GM18519 (cell line): Measurements from ENCODE around the gene TCF7.

Experiments
- ATAC-seq: cut with Tn5 transposase; IDR thresholded peaks from one replicate; pipeline ENCODE4 v1.9.1; 2021; ENCODE audit warnings: mild to moderate bottlenecking, moderate library complexity; ENCODE audit not compliant: unreplicated experiment, low FRiP score

The TCF7 gene

DNA sequence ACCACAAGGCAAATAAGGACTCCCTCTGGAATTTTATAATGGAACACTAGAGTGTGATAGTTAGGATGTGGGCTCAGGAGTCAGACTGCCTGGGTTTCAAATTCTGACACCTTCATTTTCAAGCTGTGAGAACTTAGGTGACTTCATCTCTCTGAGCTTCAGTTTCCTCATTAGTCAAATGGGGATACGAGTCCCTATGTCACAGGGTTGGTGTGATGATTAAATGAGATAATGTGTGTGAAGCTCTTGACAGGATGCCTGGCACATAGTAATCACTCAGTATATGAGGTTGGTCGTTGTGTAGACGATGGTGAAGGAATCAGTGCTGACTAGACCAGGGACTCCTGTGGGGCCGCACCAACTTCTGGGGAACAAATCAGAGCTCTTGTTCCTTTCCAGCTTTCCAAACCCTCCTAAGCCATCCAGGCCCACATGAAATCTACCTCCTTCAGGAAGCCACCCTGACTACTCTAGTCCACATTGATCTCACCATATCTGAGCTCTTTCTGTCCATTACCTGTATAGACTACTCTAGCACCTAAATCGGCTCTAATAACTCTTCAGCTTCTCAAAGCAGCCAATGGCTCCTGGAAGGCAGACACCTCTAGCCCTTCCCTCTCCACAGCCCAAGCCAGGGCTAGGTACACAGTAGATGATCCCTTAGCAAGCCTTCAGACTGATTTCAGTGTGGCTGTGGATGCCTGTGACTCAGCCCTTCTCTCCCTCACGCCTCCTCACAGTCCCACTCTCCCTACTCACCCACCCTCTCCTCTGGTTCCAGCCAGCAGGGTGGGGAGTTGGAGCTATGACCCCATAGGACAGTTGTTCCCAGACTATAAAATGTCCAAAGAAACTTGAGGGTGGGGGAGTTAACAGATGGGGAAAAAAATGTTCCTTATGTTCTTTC is 2.5 kb upstream of the TCF7 start:
- no peak for ATAC-seq

DNA sequence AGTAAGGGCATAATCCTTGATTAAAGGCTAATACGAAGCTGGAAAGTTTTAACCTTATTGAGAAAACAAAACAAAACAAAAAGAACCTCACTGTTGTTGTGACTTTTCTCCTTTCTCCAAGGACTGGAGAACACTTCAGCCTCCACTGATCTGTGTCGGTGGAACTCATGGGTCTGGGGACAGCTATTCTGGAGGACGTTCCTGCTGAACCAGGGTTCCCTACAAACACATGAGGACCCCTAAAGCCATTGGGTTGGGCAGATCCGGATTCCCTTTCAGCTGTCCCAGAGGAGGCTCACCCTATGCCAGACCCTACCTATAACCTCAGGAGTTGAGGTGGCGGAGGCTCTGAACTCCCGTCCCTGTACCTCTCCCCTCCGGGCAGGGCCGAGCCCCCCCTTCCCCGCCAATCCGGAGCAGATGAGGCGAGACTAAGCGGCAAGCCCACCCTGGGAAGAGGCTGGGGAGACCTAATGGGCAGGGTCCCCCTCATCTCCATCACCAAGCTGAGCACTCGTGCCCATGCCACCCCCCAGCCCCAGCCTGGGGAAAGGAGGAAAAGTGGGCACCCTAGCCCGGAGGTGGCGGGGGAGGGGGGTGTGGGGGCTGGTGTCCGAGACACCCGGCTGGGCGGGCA is 1.6 kb upstream of the TCF7 start:
- ATAC-seq, result no peak

DNA sequence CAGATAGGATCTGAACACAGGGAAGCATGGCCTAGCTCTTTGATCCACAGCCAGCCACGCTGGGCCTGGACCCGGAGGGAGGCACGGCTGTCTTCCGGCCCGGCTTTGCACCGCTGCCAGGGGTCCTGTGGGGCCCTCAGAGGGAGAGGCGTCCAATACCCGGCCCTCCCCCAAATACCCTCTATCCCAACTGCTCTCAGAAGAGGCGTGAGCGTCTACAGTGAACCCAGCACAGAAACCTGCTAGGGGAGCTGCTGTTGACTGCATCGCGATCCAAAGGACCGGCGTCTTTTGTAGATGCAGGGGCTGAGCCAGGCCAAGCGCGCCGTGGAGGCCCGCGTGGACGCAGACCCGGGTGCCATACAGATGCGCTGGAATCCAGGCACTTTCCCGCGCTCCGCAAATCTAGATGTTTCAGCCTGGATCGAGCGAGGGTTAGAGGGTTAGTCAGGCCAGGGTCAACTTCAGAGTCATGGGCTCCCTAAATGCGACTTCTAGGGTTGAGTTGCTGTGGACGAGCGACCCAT is 1.1 kb upstream of the TCF7 start:
- ATAC-seq, result no peak

DNA sequence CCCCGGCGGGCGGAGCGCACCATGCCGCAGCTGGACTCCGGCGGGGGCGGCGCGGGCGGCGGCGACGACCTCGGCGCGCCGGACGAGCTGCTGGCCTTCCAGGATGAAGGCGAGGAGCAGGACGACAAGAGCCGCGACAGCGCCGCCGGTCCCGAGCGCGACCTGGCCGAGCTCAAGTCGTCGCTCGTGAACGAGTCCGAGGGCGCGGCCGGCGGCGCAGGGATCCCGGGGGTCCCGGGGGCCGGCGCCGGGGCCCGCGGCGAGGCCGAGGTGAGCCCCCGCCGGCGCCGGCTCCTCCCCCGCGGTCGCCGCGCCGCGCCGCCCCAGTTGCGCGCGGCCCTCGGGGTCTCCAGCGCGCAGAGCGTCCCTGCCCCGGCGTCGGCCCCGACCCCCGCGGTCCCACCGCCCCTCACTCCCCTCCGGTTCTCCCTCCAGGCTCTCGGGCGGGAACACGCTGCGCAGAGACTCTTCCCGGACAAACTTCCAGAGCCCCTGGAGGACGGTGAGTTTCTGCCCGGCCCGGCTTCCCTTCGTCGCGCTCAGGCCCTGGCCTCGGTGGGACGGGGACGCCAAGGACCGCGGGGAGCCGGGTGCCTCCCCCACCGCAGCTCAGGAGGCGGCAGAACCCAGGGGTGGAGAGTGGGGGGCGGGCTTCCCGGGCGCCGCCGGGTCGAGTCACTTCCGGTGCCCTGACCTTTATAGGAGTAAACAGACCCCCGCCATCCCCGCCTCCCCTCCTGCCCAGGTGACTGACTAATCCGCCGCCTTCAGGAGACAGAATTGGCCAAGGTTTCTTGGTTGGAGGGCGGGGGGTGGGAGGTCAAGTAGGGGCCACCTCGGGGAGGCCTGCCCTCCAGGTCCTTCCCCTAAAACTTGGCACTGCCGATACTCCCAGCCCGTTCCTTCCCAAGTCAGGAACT is 665 bp downstream of the TCF7 start:
- no peak for ATAC-seq

- ATAC-seq, result no peak
These were observed 1.3 kb downstream of the TCF7 start for GRCh38 chr5:134115806-134116175.

DNA sequence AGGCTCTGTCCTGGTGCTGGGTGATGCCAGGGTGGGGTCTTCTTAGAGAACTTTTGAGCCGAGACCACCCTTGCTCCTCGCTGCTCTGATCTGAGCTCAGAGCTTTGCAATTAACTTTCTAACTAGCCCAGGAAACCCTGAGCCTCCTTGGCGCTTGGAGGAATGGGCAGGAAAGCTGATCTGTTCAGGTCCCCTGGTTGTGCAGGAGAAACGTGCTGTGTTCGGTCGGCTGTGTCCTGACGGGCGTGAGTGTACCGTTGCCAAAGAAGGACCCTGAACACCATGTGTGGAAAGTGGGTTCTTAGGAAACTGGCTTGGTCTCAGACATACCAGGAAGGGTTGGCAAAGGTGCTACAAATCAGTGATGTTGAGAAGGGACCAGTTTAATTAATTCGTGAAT is 1.8 kb downstream of the TCF7 start:
- ATAC-seq, result no peak

DNA sequence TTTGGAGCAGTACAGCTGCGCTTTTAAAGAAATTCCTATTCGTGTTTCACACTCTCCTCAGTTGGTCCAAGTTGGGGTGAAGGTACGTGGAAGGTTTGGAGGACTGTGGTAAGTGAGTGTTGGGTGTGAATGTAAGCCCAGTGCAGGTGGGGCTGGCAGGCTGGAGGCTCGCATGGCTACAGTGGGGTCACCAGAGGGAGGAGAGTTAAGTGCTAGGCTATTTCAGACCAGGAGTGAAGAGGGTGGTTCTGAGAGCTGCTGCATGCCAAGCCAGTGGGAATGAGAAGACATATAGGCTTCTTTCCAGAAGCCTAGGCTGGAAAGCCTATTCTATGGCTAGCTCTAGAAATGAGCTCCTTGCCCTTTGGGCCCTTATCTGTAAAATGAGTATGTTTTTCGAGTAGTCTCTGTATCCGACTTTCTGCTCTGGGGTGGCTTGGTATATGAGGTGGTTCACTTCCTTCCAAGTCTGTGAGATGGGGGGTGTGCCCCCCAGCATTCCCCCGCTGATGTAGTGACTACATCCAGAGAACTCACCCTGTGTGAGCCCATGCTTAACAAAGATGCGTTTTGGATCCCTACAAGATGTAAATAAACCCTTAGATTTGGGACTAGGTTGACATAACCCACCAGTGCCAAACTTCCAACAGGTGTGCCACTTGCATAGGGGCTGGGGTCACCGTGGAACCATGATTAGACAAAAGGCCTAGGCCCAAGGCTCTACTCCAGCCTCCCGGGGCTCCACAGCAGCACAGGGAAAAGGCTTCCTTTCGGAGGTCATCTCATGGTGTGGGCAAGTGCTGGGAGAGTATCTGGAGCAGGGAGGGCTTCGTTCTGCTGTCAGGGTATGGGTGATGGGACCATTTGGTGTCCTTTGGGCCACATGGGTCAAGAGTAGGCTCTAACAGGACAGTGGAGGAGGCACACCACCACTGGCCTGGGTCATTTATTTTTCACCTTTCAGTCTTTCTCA is 2.6 kb downstream of the TCF7 start:
- no peak for ATAC-seq

DNA sequence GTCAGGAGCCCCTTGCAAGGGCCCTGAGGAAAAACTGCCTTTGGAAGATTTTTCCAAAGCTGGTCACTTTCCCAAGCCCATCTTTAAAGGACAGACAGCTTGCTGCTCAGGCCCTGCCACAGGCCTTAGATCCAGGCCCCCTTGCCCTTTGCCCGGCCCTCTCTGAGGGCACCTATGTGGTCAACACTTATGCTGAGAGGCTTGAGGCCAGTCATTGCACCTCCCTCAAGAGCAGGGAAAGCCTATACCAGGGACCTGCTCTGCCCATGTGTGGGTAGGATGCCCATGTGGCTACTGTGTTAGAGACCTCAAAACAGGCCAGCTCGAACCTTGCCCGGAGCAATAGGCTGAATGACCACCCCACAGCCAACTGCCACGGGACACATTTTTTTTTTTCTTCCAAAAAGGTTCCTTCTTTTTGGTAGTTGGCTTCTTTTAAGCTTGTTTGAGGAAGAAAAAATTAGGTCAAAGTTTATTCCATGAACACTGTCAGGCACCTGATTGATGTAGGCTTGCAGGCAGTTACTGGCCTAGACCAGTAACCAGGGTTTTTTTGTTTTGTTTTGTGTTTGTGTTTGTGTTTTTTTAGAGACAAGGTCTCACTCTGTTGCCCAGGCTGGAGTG is 3.8 kb downstream of the TCF7 start:
- no peak for ATAC-seq

GRCh38 chr5:134119720-134120119 is 5.2 kb downstream of the TCF7 start:
- ATAC-seq, result no peak

DNA sequence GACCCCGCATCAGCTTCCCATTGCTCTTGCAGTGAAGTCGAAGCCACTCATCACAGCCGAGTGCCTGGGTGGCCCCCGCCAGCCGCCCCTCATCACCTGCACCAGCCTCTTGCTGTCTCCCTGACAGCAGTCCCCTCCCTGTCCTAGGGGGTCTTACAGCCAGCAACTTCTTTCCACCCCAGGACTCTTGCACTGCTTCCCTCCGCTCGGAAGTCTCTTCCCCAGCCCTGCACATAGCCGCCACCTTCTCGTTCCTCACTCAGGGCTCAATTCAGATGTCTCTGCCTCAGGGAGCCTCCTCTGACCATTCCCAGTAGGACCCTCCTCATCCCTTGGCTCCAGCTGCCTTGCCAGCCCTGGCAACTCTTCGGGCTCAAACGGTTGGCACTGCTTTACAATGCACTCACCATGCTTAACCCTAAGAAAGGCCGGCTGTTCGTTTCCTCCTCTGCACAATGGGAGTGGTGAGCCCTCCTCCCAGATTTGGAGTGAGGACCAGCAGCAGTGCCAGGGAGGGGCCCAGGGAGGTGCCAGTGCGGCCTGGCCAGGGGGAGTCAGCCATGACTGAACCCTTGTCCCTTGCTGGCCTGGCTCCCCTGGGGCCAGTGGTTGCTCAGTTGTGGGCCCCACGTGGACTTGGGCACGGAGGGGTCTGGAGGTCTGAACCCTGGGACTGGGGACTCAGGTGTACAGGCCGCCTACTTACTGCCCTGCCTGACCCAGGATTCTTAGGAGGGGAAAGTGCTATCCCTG is 6.1 kb downstream of the TCF7 start:
- ATAC-seq, result no peak

GRCh38 chr5:134122530-134122929 is 8.0 kb downstream of the TCF7 start:
- no peak for ATAC-seq

- no peak for ATAC-seq
These were observed 8.9 kb downstream of the TCF7 start for GRCh38 chr5:134123360-134123759.

GRCh38 chr5:134124289-134125038 is 10.0 kb downstream of the TCF7 start:
- no peak for ATAC-seq

- no peak for ATAC-seq
These were observed 10.8 kb downstream of the TCF7 start for GRCh38 chr5:134125039-134126015.

GRCh38 chr5:134127376-134127861 is 12.9 kb downstream of the TCF7 start:
- ATAC-seq, result no peak

DNA sequence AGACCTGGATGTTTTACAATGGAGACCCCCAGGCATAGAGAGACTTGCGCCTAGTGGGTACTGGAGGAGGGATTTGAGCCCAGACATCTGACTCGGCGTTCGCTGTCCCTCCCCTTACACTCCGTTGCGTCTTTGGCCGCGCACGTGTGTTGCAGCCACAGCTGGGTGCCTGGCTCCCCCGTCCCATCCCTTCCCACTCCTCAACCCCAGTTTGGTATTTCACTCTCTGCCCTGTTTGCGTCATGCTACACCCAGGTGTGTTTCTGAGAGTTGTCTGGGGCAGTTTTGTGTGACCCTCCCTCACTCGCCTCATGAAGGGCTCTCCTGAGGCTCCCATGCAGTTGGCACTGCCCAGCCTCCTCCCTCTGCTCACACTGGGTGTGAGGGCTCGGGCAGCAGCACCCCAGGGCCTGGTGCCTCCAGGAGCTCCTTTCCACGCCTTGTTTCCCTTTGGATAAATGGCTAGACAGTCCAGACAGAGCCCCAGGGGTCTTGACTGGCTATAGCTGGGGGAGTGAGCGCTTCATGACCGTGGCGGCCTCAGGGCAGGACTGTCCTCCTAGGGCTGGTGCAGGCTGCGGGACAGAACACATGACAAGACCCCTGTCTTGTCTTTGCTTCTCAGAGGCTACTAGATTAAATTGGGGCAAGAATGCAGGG is 13.6 kb downstream of the TCF7 start:
- ATAC-seq, result no peak
